ENCODE measurements around the gene OR5M11.
"Not testable (repeated sequence)": the region's sequence is repeated elsewhere in the genome, so short reads cannot be mapped to it uniquely, and the experiment has no call there.

The OR5M11 gene

GRCh38 chr11:56543157-56543556, at the start of gene OR5M11:
OR5M11 (minus strand) TSS chr11:56543257; CDS start chr11:56543257, 0 bp downstream.
- H3K4me3 Mint-ChIP-seq: no peak within 1 kb of the TSS
- no peaks in the 10 kb centered on the region for H3K4me1 Mint-ChIP-seq
- H3K27me3 Mint-ChIP-seq: no peaks in the 10 kb centered on the region
- no peaks in the 10 kb centered on the region for H3K9me3 Mint-ChIP-seq
- H3K27ac Mint-ChIP-seq: no peak within 1 kb of the TSS
- H3K36me3 Mint-ChIP-seq: no peaks in the 10 kb centered on the region
- no peak for ATAC-seq

- not testable (repeated sequence) for H3K9me3 Mint-ChIP-seq, H3K27me3 Mint-ChIP-seq, H3K36me3 Mint-ChIP-seq, H3K27ac Mint-ChIP-seq, H3K4me3 Mint-ChIP-seq, ATAC-seq, H3K4me1 Mint-ChIP-seq
Observed at GRCh38 chr11:56592088-56592717, 49.1 kb upstream of the OR5M11 start.

DNA sequence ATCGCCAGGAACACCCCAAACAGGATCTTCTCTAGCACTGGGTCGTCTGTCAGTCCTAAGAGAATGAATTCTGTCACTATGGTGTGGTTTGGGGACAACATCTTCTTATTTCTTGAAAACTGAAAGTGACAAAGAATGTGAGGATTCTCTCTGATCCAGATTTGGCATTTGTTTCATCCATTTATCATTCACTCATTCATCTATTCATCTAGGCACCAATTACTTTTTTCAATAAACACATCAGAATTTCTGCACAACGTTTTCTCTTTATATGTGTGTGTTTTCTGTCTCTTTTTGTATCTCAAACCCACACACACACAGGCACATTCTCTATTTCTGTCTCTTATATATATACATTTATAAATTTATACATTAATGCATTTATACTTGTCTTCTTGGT, 34.6 kb upstream of the OR5M11 start, which contains the start of gene OR5M10:
OR5M10 (minus strand) TSS at position 101 of the 400 bp plus-strand sequence; CDS start at position 101, 0 bp downstream.
- ATAC-seq: no peak
- Mint-ChIP-seq H3K4me1 (no peaks in the 10 kb centered on the region), H3K9me3 (peaks cover 2% of the 10 kb centered on the region), H3K4me3 (no peak within 1 kb of the TSS), H3K36me3 (no peaks in the 10 kb centered on the region), H3K27me3 (no peaks in the 10 kb centered on the region), H3K27ac (no peak within 1 kb of the TSS)

GRCh38 chr11:56558574-56558973, 15.5 kb upstream of the OR5M11 start:
- Mint-ChIP-seq H3K4me3 (no peak overlapping the region), H3K27me3 (no peaks in the 10 kb centered on the region), H3K9me3 (peaks cover 4% of the 10 kb centered on the region), H3K27ac (no peak overlapping the region), H3K4me1 (no peaks in the 10 kb centered on the region), H3K36me3 (no peaks in the 10 kb centered on the region)
- no peak for ATAC-seq

DNA sequence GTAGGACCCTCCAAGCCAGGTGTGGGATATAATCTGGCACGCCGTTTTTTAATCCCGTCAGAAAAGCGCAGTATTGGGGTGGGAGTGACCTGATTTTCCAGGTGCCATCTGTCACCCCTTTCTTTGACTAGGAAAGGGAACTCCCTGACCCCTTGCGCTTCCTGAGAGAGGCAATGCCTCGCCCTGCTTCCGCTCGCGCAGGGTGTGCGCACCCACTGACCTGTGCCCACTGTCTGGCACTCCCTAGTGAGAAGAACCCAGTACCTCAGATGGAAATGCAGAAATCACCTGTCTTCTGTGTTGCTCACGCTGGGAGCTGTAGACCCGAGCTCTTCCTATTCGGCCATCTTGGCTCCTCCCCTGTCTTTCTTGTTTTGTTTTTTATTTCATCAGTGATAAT, 11.6 kb upstream of the OR5M11 start:
- not testable (repeated sequence) for H3K4me1 Mint-ChIP-seq, H3K36me3 Mint-ChIP-seq, H3K27ac Mint-ChIP-seq, H3K4me3 Mint-ChIP-seq, H3K27me3 Mint-ChIP-seq, ATAC-seq, H3K9me3 Mint-ChIP-seq

DNA sequence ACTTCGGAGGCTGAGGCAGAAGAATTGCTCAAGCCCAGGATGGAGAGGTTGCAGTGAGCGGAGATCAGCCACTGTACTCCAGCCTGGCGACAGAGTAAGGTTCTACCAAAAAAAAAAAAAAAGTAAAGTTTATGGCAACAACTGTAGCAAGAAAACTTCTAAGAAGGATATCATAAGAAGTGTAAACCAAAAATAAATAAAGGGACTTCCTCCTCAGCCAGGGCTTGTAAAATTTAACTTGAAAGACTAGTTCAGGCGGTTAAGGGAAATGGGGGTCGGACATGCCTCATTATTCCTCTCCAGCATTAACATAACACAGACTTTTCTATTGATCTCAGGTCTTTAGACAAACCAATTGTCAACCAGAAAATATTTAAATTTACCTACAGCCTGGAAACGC, 2.5 kb upstream of the OR5M11 start:
- Mint-ChIP-seq H3K27me3 (no peaks in the 10 kb centered on the region), H3K27ac (no peak overlapping the region), H3K4me1 (no peaks in the 10 kb centered on the region), H3K9me3 (no peaks in the 10 kb centered on the region), H3K4me3 (no peak overlapping the region), H3K36me3 (no peaks in the 10 kb centered on the region)
- no peak for ATAC-seq

GRCh38 chr11:56543739-56544138, 682 bp upstream of the OR5M11 start:
- H3K9me3 Mint-ChIP-seq: no peaks in the 10 kb centered on the region
- no peaks in the 10 kb centered on the region for H3K27me3 Mint-ChIP-seq
- no peak overlapping the region for H3K4me3 Mint-ChIP-seq
- no peak for ATAC-seq
- H3K36me3 Mint-ChIP-seq: no peaks in the 10 kb centered on the region
- no peaks in the 10 kb centered on the region for H3K4me1 Mint-ChIP-seq
- no peak overlapping the region for H3K27ac Mint-ChIP-seq

DNA sequence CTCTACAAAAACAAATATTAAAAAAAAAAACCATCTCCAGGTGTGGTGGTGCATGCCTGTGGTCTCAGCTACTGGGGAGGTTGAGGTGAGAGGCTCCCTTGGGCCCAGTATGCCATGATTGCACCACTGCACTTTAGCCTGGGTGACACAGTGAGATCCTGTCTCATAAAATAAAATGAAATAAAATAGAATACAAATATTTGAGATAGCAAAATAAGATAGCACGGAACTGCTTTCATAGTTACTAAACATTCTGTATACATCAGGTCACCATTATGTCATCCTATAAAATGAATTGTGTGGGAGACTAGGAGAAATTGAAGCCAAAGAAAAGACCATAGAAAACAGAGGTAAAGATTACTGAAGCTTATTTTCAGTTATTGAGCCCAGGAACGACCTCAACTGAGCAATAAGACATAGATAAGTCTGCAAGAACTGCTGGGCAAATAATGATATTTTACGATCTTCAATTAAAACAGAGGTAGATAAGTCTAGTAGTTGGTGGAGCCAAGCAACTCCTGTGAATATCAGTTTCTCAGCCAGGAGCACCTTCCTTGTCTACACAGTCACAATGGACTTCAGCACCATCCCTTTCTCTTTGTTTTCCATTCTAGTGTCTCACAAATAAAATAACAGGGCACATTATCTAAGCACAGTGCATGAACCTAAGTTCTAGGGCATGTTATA, 9.9 kb downstream of the OR5M11 start:
- no peaks in the 10 kb centered on the region for H3K27me3 Mint-ChIP-seq
- no peaks in the 10 kb centered on the region for H3K36me3 Mint-ChIP-seq
- no peak overlapping the region for H3K27ac Mint-ChIP-seq
- H3K4me1 Mint-ChIP-seq: no peaks in the 10 kb centered on the region
- ATAC-seq: no peak
- H3K4me3 Mint-ChIP-seq: no peak overlapping the region
- peaks cover 5% of the 10 kb centered on the region for H3K9me3 Mint-ChIP-seq

DNA sequence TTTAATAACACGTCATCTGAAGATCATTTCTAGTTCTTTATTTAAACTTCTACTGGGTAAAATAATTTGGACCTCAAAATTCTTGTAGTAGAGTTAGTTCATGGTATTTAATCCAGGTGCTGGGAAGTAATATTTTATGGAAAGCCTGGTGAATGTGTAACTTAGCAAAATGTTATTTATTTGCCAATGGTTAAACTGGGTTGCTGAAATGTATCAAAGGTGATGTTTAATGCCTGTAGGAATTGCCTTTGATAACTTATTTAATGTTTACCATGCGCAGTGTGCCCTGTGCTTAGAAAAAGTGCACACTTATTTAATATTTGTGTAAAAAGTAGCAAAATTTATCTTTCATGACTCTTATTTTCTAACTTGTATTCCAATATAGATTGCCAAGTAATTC, 11.2 kb downstream of the OR5M11 start:
- H3K27ac Mint-ChIP-seq: no peak overlapping the region
- H3K9me3 Mint-ChIP-seq: peaks cover 5% of the 10 kb centered on the region
- H3K27me3 Mint-ChIP-seq: no peaks in the 10 kb centered on the region
- H3K4me1 Mint-ChIP-seq: no peaks in the 10 kb centered on the region
- no peak for ATAC-seq
- no peaks in the 10 kb centered on the region for H3K36me3 Mint-ChIP-seq
- no peak overlapping the region for H3K4me3 Mint-ChIP-seq

DNA sequence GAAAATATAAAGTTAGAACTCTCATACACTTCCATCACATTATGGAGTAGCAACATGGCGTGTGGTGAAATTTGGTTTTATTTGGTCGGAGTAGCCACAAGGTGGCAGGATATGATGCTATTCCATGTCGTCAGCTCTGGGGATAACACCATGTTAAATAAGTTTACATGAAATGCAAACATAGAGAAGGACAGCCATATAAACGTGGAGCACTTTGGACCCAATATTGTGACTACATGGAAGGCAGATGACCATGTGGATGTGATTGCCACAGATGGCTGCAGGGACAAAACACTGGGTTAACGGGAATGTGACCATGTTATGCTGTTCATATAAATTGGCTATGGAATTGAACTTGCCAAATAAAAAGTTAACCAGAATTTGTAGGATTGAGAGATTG, 21.0 kb downstream of the OR5M11 start:
- Mint-ChIP-seq H3K27ac (no peak overlapping the region), H3K4me3 (no peak overlapping the region), H3K4me1 (no peaks in the 10 kb centered on the region), H3K27me3 (no peaks in the 10 kb centered on the region), H3K36me3 (no peaks in the 10 kb centered on the region), H3K9me3 (peaks cover 8% of the 10 kb centered on the region)
- ATAC-seq: no peak

DNA sequence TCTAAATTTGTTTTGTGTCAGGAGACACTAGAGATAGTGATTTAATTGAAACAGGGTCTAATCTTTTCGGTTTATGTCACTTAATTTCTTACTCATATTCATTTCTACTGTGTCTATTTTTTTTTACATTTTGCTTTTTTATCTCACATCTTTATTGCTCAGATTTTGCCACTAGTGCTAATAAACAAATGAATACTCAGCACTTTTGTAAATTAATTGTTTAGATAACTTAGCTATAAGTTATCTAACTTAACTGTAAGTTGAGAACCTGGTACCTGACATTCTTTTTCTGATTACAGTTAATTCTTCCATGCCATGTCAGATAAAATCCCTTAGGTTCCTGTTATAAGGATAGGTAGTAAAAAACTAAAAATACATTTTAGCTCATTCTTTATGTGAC, 29.8 kb downstream of the OR5M11 start:
- no peak for ATAC-seq
- Mint-ChIP-seq H3K36me3 (no peaks in the 10 kb centered on the region), H3K9me3 (peaks cover 14% of the 10 kb centered on the region), H3K4me1 (no peaks in the 10 kb centered on the region), H3K27ac (no peak overlapping the region), H3K4me3 (no peak overlapping the region), H3K27me3 (no peaks in the 10 kb centered on the region)

DNA sequence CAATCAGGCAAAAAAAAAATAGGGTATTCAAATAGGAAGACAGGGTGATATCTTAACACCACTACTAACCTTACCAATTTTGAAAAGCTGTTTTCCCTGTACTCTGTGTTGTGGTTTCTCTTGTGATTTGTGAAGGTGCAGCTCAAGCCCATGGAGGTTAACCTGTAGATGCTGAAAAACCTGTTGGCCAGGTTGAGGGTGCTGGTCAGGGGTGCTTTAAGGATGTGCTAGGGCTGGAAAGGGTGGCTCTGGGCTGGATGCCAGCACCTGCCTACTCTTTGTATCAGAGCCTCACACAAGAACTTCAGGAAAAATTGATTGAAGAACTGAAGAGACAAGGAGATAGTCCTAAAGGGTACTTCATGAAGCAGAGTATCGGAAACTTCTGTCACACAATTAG, 33.6 kb downstream of the OR5M11 start:
- ATAC-seq: no peak

GRCh38 chr11:56497010-56497409, 46.0 kb downstream of the OR5M11 start:
- H3K27me3 Mint-ChIP-seq: no peaks in the 10 kb centered on the region
- no peaks in the 10 kb centered on the region for H3K4me1 Mint-ChIP-seq
- H3K36me3 Mint-ChIP-seq: no peaks in the 10 kb centered on the region
- no peak overlapping the region for H3K27ac Mint-ChIP-seq
- H3K4me3 Mint-ChIP-seq: no peak overlapping the region
- no peak for ATAC-seq
- H3K9me3 Mint-ChIP-seq: peaks cover 13% of the 10 kb centered on the region

More for the DNA sequence above, 33.6 kb downstream of the OR5M11 start:
- H3K9me3 Mint-ChIP-seq: peaks cover 6% of the 10 kb centered on the region
- no peaks in the 10 kb centered on the region for H3K4me1 Mint-ChIP-seq
- no peak overlapping the region for H3K4me3 Mint-ChIP-seq
- H3K36me3 Mint-ChIP-seq: no peaks in the 10 kb centered on the region
- no peak overlapping the region for H3K27ac Mint-ChIP-seq
- H3K27me3 Mint-ChIP-seq: no peaks in the 10 kb centered on the region

GRCh38 chr11:56495117-56495516, 47.9 kb downstream of the OR5M11 start:
- Mint-ChIP-seq H3K27ac (no peak overlapping the region), H3K36me3 (no peaks in the 10 kb centered on the region), H3K27me3 (no peaks in the 10 kb centered on the region), H3K9me3 (peaks cover 5% of the 10 kb centered on the region), H3K4me1 (no peaks in the 10 kb centered on the region), H3K4me3 (no peak overlapping the region)
- ATAC-seq: no peak

Data from stimulated activated memory B cell treated with anti-CD40 and anti-IgM and Interleukin-4, amounts not matched to agents 10 μg/mL and 1 μg/mL and 100 μg/mL, for 72 hours (primary cell).